DND-41 (cell line): Measurements from ENCODE around the gene PIGV.
A peak's percentile ranks its signal among the peaks of the same experiment; 100 is the strongest.

Experiments used
- ATAC-seq: fragments of 200-7000 bp; cut with Tn5 transposase; 3 replicates; pipeline ENCODE4 v1.9.1; 2021; ENCODE audit warnings: low read depth; ENCODE audit not compliant: insufficient read depth
- DNase-seq: peaks from one replicate; pipeline ENCODE4 v3.0.0-alpha.2; 2020
- H2AFZ ChIP-seq: 2 replicates; pipeline ENCODE4 v1.6.0; 2012; ENCODE audit warnings: low read depth, low read length
- H3K27ac ChIP-seq: 2 replicates; pipeline ENCODE4 v1.5.1; 2012; ENCODE audit warnings: low read length, inconsistent platforms
- H3K27me3 ChIP-seq: fragments of 200-600 bp; sonication (generic); 2 replicates; pipeline ENCODE4 v1.6.0; 2012; ENCODE audit warnings: low read length, mild to moderate bottlenecking, inconsistent platforms; ENCODE audit not compliant: insufficient read depth, poor library complexity
- H3K36me3 ChIP-seq: 2 replicates; pipeline ENCODE4 v1.5.1; 2012; ENCODE audit warnings: low read length, inconsistent platforms; ENCODE audit not compliant: insufficient read depth
- H3K4me1 ChIP-seq: 2 replicates; pipeline ENCODE4 v1.5.1; 2012; ENCODE audit warnings: mild to moderate bottlenecking, low read length; ENCODE audit not compliant: insufficient read depth
- H3K4me2 ChIP-seq: 2 replicates; pipeline ENCODE4 v1.6.0; 2012; ENCODE audit warnings: mild to moderate bottlenecking, moderate library complexity, low read length, inconsistent platforms; ENCODE audit not compliant: insufficient read depth
- H3K4me3 ChIP-seq, 2 experiments: fragments of 200-600 bp in 1 of 2; shearing (Covaris generic) in 1 of 2; 2 replicates each; pipeline ENCODE4 v1.5.1; 2012 to 2016; ENCODE audit warnings: inconsistent platforms in 2 of 2, low read length in 2 of 2, mild to moderate bottlenecking in 2 of 2, low read depth in 1 of 2, moderate library complexity in 1 of 2
- H3K79me2 ChIP-seq: 2 replicates; pipeline ENCODE4 v1.6.0; 2012; ENCODE audit warnings: low read length, inconsistent platforms; ENCODE audit not compliant: insufficient read depth
- H3K9ac ChIP-seq: 2 replicates; pipeline ENCODE4 v1.6.0; 2012; ENCODE audit warnings: low read depth, mild to moderate bottlenecking, inconsistent platforms, low read length, moderate library complexity
- H3K9me3 ChIP-seq: 2 replicates; pipeline ENCODE4 v1.5.1; 2012; ENCODE audit warnings: low read length, moderate library complexity, mild to moderate bottlenecking, inconsistent platforms; ENCODE audit not compliant: insufficient read depth, severe bottlenecking
- H4K20me1 ChIP-seq: 2 replicates; pipeline ENCODE4 v1.6.0; 2012; ENCODE audit warnings: low read length; ENCODE audit not compliant: insufficient read depth
- CTCF ChIP-seq: IDR thresholded peaks from 2 replicates; pipeline ENCODE4 v1.5.1; 2012; ENCODE audit warnings: borderline replicate concordance, low read length, moderate library complexity, mild to moderate bottlenecking; ENCODE audit not compliant: poor library complexity, severe bottlenecking; ENCODE audit errors: extremely low read depth
- EZH2 ChIP-seq: IDR thresholded peaks from 3 replicates; pipeline ENCODE4 v1.6.1; 2012; ENCODE audit warnings: borderline replicate concordance, low read depth, mild to moderate bottlenecking, moderate library complexity, low read length, inconsistent platforms; ENCODE audit not compliant: severe bottlenecking

PIGV gene

DNA sequence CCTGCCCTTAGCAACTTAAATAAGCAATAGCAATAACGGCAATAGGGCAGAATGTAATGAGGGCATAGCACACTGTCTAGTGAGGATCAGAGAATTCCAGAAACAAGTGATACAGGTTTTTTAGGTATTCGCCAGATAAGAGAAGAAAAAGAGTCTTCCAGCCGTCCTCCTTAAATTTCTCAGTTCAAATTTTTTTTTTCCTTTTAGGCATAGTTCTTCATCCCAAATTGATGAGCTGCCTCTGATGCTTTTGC lies 1.8 kb downstream of the PIGV start:
- no peak for ATAC-seq
- Histone ChIP-seq H3K36me3 (no peaks in the 10 kb centered on the region), H4K20me1 (no peaks in the 10 kb centered on the region), H3K4me2 (peak overlapping the region; percentile 91), H3K27ac (0 out of 2 replicates have a peak overlapping the region, but pooled peaks have one; percentile 29), H3K4me3 (no peak overlapping the region), H2AFZ (0 out of 2 replicates have a peak overlapping the region, but pooled peaks have one; percentile 10), H3K9ac (peak overlapping the region; percentile 91), H3K27me3 (no peaks in the 10 kb centered on the region), H3K79me2 (peaks cover 9% of the 10 kb centered on the region), H3K9me3 (no peaks in the 10 kb centered on the region), H3K4me1 (peaks cover 46% of the 10 kb centered on the region)
- TF ChIP-seq CTCF (no peak), EZH2 (no peak)
- no peak for DNase-seq

- Histone ChIP-seq H3K79me2 (peaks cover 9% of the 10 kb centered on the region), H3K27ac (no peak overlapping the region), H3K9ac (no peak overlapping the region), H3K9me3 (no peaks in the 10 kb centered on the region), H3K27me3 (no peaks in the 10 kb centered on the region), H3K4me2 (no peak overlapping the region), H3K36me3 (no peaks in the 10 kb centered on the region), H2AFZ (no peak overlapping the region), H3K4me1 (peaks cover 42% of the 10 kb centered on the region), H4K20me1 (no peaks in the 10 kb centered on the region), H3K4me3 (no peak overlapping the region)
- no peak for ATAC-seq
- no peak for TF ChIP-seq CTCF
- no peak for TF ChIP-seq EZH2
- DNase-seq, result no peak
These were observed 2.2 kb downstream of the PIGV start for GRCh38 chr1:26789931-26790330.

DNA sequence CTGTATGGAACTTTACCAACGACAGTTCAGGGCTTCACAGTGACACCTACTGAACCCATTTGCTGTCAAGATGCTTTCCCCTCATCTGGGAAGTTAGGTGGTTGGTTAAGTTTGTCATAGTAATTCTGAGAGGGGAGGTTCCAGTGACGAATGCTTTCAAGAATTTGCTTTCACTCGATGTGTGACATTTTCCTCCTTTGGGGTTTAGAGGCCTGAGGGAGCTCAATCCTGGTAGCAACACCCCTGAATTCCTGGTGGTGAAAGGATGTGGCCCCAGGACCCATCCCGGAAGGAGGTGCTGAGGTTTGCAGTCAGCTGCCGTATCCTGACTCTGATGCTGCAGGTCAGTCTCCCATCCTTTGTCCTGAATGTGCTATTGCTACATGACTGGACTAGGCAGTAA lies 2.8 kb downstream of the PIGV start:
- no peaks in the 10 kb centered on the region for H3K36me3 ChIP-seq
- H2AFZ ChIP-seq, result no peak overlapping the region
- no peaks in the 10 kb centered on the region for H3K9me3 ChIP-seq
- H3K79me2 ChIP-seq, result peaks cover 9% of the 10 kb centered on the region
- H3K4me2 ChIP-seq, result no peak overlapping the region
- no peaks in the 10 kb centered on the region for H4K20me1 ChIP-seq
- TF ChIP-seq EZH2 (no peak), CTCF (no peak)
- H3K4me3 ChIP-seq, result no peak overlapping the region
- DNase-seq (no peak), ATAC-seq (no peak)
- H3K27ac ChIP-seq, result no peak overlapping the region
- no peaks in the 10 kb centered on the region for H3K27me3 ChIP-seq
- H3K4me1 ChIP-seq, result peaks cover 36% of the 10 kb centered on the region
- H3K9ac ChIP-seq, result no peak overlapping the region

- TF ChIP-seq CTCF (no peak), EZH2 (no peak)
- Histone ChIP-seq H3K27me3 (no peaks in the 10 kb centered on the region), H3K27ac (no peak overlapping the region), H2AFZ (no peak overlapping the region), H3K79me2 (peaks cover 9% of the 10 kb centered on the region), H3K9ac (no peak overlapping the region), H3K4me2 (no peak overlapping the region), H4K20me1 (no peaks in the 10 kb centered on the region), H3K4me1 (peaks cover 30% of the 10 kb centered on the region), H3K4me3 (no peak overlapping the region), H3K36me3 (no peaks in the 10 kb centered on the region), H3K9me3 (no peaks in the 10 kb centered on the region)
- DNase-seq (no peak), ATAC-seq (no peak)
These were observed 3.4 kb downstream of the PIGV start for GRCh38 chr1:26791148-26791547.
